SK-N-SH treated with all-trans-retinoic acid at 6 μM for 48 hours (cell line): ENCODE measurements around the gene ZFYVE1.

Experiments used
- ATAC-seq: fragments of 200-7000 bp; cut with Tn5 transposase; 3 replicates; pipeline ENCODE4 v1.9.1; 2020; ENCODE audit warnings: mild to moderate bottlenecking, moderate library complexity
- BACH2 ChIP-seq: fragments of 250-450 bp; sonication (Bioruptor Pico); IDR thresholded peaks from 2 replicates; pipeline ENCODE4 v1.9.0; 2021; ENCODE audit warnings: mild to moderate bottlenecking, borderline replicate concordance
- CSDC2 ChIP-seq: fragments of 250-450 bp; sonication (Bioruptor Pico); IDR thresholded peaks from 2 replicates; pipeline ENCODE4 v1.5.0; 2020; ENCODE audit warnings: mild to moderate bottlenecking, moderate library complexity
- ESRRG ChIP-seq: fragments of 250-450 bp; sonication (Bioruptor Pico); IDR thresholded peaks from 2 replicates; pipeline ENCODE4 v1.6.1; 2021; ENCODE audit warnings: mild to moderate bottlenecking
- ISL1 ChIP-seq: fragments of 250-450 bp; sonication (Bioruptor Pico); IDR thresholded peaks from 2 replicates; pipeline ENCODE4 v2.1.2; 2022; ENCODE audit warnings: mild to moderate bottlenecking, moderate library complexity
- OSR1 ChIP-seq: fragments of 250-450 bp; sonication (Bioruptor Pico); IDR thresholded peaks from 2 replicates; pipeline ENCODE4 v1.8.0; 2022; ENCODE audit warnings: moderate library complexity, mild to moderate bottlenecking, inconsistent platforms
- SNAI2 ChIP-seq: fragments of 250-450 bp; sonication (Bioruptor Pico); IDR thresholded peaks from 2 replicates; pipeline ENCODE4 v1.5.0; 2020; ENCODE audit warnings: mild to moderate bottlenecking, moderate library complexity
- ZC3H10 ChIP-seq: fragments of 250-450 bp; sonication (Bioruptor Pico); IDR thresholded peaks from 2 replicates; pipeline ENCODE4 v1.5.1; 2021; ENCODE audit warnings: mild to moderate bottlenecking, moderate library complexity
- ZFP30 ChIP-seq: fragments of 450-650 bp; formaldehyde crosslinking; IDR thresholded peaks from 2 replicates; pipeline ENCODE4 v1.5.0; 2022; ENCODE audit warnings: mild to moderate bottlenecking, moderate library complexity
- ZNF565 ChIP-seq: fragments of 450-650 bp; formaldehyde crosslinking; conservative IDR thresholded peaks from 2 replicates; pipeline ENCODE4 v1.5.0; 2020; ENCODE audit warnings: low read depth, mild to moderate bottlenecking, moderate library complexity
- ZNF70 ChIP-seq: fragments of 450-650 bp; formaldehyde crosslinking; IDR thresholded peaks from 2 replicates; pipeline ENCODE4 v1.5.0; 2020; ENCODE audit warnings: mild to moderate bottlenecking, moderate library complexity
- ZNF8 ChIP-seq: fragments of 450-650 bp; formaldehyde crosslinking; IDR thresholded peaks from 2 replicates; pipeline ENCODE4 v1.5.0; 2020; ENCODE audit warnings: mild to moderate bottlenecking, moderate library complexity
- TF ChIP-seq, protein P1 (sequence below): fragments of 250-450 bp; sonication (Bioruptor Pico); IDR thresholded peaks from 2 replicates; pipeline ENCODE4 v1.8.0; 2020; ENCODE audit warnings: mild to moderate bottlenecking, moderate library complexity, borderline replicate concordance
- TF ChIP-seq, protein P2 (sequence below): fragments of 250-450 bp; sonication (Bioruptor Pico); IDR thresholded peaks from 2 replicates; pipeline ENCODE4 v1.5.1; 2021; ENCODE audit warnings: mild to moderate bottlenecking, moderate library complexity
- TF ChIP-seq, protein P3 (sequence below): fragments of 250-450 bp; sonication (Bioruptor Pico); IDR thresholded peaks from 2 replicates; pipeline ENCODE4 v1.5.1; 2020; ENCODE audit warnings: low read depth, mild to moderate bottlenecking, moderate library complexity
- TF ChIP-seq, protein P4 (sequence below): fragments of 250-450 bp; sonication (Bioruptor Pico); IDR thresholded peaks from 2 replicates; pipeline ENCODE4 v1.5.0; 2020; ENCODE audit warnings: mild to moderate bottlenecking, moderate library complexity

ZFYVE1 gene

DNA sequence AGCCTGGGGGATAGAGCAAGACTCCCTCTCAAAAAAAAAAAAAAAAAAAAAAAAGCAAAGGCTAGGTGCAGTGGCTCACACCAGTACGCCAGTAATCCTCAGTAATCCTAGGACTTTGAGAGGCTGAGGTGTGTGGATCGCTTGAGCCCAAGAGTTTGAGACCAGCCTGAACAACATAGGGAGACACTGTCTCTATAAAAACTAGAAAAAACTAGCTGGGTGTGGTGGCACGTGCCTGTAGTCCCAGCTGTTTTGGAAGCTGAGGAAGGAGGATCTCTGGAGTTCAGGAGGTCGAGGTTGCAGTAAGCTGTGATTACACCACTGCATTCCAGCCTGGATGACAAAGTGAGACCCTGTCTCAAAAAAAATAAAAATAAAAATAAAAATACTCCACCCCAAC is 22.5 kb upstream of the ZFYVE1 start (continued):
- TF ChIP-seq ISL1 (no peak), OSR1 (CRISPR knock-in tag) (no peak), SNAI2 (CRISPR knock-in tag) (no peak)

DNA sequence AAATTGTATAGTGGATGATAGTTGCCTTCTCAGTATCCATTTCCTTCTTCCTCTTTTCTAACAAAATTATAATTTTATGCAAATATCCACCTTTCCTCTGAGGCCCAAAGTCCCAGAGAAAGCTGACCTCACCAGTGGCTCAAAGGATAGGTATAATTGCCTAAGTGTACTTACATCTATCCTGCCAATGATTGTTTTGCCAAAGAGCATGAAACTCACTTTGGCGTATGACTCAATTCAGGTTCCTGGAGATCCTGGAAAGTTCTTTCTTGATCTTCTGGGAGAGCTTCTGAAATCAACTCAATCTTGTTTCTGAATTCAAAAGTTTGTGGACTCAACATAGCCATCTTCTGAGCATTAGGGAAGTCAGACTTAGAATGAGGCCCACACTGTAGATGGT is 20.9 kb upstream of the ZFYVE1 start:
- no peak for TF ChIP-seq CSDC2 (CRISPR knock-in tag)
- TF ChIP-seq ZNF70 (CRISPR knock-in tag): no peak
- TF ChIP-seq, protein P1, sequence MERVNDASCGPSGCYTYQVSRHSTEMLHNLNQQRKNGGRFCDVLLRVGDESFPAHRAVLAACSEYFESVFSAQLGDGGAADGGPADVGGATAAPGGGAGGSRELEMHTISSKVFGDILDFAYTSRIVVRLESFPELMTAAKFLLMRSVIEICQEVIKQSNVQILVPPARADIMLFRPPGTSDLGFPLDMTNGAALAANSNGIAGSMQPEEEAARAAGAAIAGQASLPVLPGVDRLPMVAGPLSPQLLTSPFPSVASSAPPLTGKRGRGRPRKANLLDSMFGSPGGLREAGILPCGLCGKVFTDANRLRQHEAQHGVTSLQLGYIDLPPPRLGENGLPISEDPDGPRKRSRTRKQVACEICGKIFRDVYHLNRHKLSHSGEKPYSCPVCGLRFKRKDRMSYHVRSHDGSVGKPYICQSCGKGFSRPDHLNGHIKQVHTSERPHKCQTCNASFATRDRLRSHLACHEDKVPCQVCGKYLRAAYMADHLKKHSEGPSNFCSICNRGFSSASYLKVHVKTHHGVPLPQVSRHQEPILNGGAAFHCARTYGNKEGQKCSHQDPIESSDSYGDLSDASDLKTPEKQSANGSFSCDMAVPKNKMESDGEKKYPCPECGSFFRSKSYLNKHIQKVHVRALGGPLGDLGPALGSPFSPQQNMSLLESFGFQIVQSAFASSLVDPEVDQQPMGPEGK (CRISPR knock-in tag): no peak
- TF ChIP-seq, protein P2, sequence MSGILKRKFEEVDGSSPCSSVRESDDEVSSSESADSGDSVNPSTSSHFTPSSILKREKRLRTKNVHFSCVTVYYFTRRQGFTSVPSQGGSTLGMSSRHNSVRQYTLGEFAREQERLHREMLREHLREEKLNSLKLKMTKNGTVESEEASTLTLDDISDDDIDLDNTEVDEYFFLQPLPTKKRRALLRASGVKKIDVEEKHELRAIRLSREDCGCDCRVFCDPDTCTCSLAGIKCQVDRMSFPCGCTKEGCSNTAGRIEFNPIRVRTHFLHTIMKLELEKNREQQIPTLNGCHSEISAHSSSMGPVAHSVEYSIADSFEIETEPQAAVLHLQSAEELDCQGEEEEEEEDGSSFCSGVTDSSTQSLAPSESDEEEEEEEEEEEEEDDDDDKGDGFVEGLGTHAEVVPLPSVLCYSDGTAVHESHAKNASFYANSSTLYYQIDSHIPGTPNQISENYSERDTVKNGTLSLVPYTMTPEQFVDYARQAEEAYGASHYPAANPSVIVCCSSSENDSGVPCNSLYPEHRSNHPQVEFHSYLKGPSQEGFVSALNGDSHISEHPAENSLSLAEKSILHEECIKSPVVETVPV (CRISPR knock-in tag): no peak
- TF ChIP-seq, protein P3, sequence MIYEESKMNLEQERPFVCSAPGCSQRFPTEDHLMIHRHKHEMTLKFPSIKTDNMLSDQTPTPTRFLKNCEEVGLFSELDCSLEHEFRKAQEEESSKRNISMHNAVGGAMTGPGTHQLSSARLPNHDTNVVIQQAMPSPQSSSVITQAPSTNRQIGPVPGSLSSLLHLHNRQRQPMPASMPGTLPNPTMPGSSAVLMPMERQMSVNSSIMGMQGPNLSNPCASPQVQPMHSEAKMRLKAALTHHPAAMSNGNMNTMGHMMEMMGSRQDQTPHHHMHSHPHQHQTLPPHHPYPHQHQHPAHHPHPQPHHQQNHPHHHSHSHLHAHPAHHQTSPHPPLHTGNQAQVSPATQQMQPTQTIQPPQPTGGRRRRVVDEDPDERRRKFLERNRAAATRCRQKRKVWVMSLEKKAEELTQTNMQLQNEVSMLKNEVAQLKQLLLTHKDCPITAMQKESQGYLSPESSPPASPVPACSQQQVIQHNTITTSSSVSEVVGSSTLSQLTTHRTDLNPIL: no peak
- TF ChIP-seq ZNF8 (CRISPR knock-in tag): no peak
- TF ChIP-seq OSR1 (CRISPR knock-in tag): no peak
- TF ChIP-seq ZFP30 (CRISPR knock-in tag): no peak
- no peak for ATAC-seq

DNA sequence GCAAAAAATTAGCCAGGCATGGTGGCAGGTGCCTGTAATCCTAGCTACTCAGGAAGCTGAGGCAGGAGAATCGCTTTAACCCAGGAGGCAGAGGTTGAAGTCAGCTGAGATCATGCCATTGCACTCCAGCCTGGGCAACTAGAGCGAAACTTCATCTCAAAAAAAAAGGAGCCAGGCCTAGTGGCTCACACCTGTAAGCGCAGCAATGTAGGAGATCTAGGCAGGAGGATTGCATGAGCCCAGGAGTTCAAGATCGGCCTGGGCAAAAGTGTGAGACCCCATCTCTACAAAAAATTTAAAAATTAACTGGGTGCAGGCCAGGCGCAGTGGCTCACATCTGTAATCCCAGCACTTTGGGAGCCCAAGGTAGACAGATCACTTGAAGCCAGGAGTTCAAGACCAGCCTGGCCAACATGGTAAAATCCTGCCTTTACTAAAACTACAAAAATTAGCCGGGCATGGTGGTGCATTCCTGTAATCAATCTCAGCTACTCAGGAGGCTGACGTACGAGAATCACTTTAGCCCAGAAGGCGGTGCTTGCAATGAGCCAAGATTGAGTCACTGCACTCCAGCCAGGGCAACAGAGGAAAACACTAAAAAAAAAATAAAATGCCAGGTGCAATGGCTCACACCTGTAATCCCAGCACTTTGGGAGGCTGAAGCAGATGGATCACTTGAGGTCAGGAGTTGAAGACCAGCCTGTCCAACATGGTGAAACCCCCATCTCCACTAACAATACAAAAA is 10.0 kb upstream of the ZFYVE1 start:
- peak; percentile 44; the same call in 1 of the 3 replicates for ATAC-seq

DNA sequence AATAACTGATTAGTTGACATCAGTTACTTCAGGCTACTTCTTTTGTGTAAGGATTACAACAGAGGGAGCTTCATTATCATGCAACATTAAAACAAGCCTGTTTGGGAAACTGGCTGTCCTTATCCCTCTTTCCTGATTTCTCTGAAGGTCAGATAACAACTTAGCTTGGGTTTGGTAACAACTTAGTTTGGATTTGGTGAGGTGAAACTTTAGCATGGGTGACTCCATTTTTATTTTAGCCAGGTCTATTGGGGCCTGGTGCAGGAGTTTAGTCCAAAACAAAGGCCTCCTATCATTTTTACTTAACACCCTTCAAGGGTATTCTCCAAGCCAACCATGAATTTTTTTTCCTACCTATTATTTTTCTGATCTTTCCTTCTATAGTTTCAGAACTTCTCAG is 1.1 kb upstream of the ZFYVE1 start:
- TF ChIP-seq, protein P2 (CRISPR knock-in tag): no peak
- TF ChIP-seq ZNF565 (CRISPR knock-in tag): no peak
- TF ChIP-seq BACH2: no peak
- TF ChIP-seq ESRRG (CRISPR knock-in tag): no peak
- no peak for TF ChIP-seq OSR1 (CRISPR knock-in tag)
- TF ChIP-seq ZNF8 (CRISPR knock-in tag): no peak
- TF ChIP-seq SNAI2 (CRISPR knock-in tag): no peak
- TF ChIP-seq, protein P1 (CRISPR knock-in tag): no peak
- no peak for ATAC-seq

DNA sequence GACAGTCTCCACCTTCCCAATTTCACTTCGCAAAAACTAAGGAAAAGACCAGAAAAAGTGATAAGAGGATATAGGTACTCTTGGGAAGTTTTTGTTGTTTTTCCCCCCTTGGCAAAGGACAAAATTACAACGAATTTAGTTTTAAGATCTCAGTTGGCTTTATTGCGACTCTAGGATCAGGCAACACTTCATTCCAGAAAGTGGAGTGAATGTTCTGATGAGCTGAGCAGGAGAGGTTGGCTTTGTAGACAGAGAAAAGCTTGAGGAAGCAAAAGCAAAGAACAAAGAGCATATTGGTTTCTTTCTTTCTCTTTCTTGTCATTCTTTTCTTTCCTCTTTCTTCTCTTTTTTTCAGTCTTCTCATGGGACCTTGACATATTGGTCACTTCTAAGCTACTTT is 640 bp upstream of the ZFYVE1 start:
- no peak for ATAC-seq
- TF ChIP-seq SNAI2 (CRISPR knock-in tag): no peak
- TF ChIP-seq, protein P1 (CRISPR knock-in tag): no peak
- no peak for TF ChIP-seq ISL1
- TF ChIP-seq, protein P4, sequence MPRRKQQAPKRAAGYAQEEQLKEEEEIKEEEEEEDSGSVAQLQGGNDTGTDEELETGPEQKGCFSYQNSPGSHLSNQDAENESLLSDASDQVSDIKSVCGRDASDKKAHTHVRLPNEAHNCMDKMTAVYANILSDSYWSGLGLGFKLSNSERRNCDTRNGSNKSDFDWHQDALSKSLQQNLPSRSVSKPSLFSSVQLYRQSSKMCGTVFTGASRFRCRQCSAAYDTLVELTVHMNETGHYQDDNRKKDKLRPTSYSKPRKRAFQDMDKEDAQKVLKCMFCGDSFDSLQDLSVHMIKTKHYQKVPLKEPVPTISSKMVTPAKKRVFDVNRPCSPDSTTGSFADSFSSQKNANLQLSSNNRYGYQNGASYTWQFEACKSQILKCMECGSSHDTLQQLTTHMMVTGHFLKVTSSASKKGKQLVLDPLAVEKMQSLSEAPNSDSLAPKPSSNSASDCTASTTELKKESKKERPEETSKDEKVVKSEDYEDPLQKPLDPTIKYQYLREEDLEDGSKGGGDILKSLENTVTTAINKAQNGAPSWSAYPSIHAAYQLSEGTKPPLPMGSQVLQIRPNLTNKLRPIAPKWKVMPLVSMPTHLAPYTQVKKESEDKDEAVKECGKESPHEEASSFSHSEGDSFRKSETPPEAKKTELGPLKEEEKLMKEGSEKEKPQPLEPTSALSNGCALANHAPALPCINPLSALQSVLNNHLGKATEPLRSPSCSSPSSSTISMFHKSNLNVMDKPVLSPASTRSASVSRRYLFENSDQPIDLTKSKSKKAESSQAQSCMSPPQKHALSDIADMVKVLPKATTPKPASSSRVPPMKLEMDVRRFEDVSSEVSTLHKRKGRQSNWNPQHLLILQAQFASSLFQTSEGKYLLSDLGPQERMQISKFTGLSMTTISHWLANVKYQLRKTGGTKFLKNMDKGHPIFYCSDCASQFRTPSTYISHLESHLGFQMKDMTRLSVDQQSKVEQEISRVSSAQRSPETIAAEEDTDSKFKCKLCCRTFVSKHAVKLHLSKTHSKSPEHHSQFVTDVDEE (CRISPR knock-in tag): no peak
- no peak for TF ChIP-seq ZC3H10 (CRISPR knock-in tag)
- TF ChIP-seq, all 23 proteins: peak for 0
